HCT116 (cell line): ENCODE measurements around the gene MLKL. TPM values are rescaled to one million over a fixed set of nuclear protein-coding genes. Genes with fewer than 3 reads are reported as not detected.

Experiments
- ATAC-seq: fragments of 200-7000 bp; cut with Tn5 transposase; 2 replicates; pipeline ENCODE4 v1.9.1; 2020; ENCODE audit warnings: mild to moderate bottlenecking, moderate library complexity
- BruUV-seq: library from RNA; stranded (reverse); fragments of 400-500 nt; replicated peaks from 2 replicates; lab custom pipeline; 2021; lab: Mats Ljungman, UMichigan
- CTCF ChIA-PET: fragments of 300-600 bp; sonication (Branson Sonifier 250); formaldehyde crosslinking; loops from one replicate; lab custom pipeline; 2021; ENCODE audit warnings: antibody characterized with exemption; lab: Charles Lee
- POLR2A ChIA-PET: fragments of 300-600, 350-600 bp; sonication (Branson Sonifier 250); formaldehyde crosslinking; loops from one replicate; lab custom pipeline; 2021; ENCODE audit warnings: antibody characterized with exemption; lab: Charles Lee
- RAD21 ChIA-PET, 2 experiments: fragments of 300-600 bp; sonication (Branson Sonifier 250); formaldehyde crosslinking; loops; one replicate each; lab custom pipeline; 2023; ENCODE audit warnings: low total read pairs in 2 of 2; ENCODE audit not compliant: uncharacterized antibody in 2 of 2, unreplicated experiment in 2 of 2, low non-redundant PET in 1 of 2; lab: Charles Lee
- DNase-seq: peaks from one replicate; pipeline ENCODE4 v3.0.0-alpha.2; 2010; ENCODE audit warnings: low read depth, low spot score
- H2AFZ ChIP-seq: fragments of 200-600 bp; shearing (Covaris generic), sonication (generic); 2 replicates; pipeline ENCODE4 v1.6.1; 2017; ENCODE audit warnings: low read depth, mixed run types, mixed read lengths, antibody characterized with exemption, low read length; ENCODE audit not compliant: poor library complexity, severe bottlenecking
- H3K27ac ChIP-seq: 2 replicates; pipeline ENCODE4 v1.5.1; 2012; ENCODE audit warnings: low read depth, low read length
- H3K27me3 ChIP-seq: fragments of 200-600 bp; sonication (generic); 2 replicates; pipeline ENCODE4 v1.6.1; 2016; ENCODE audit warnings: mixed run types, low read length, mixed read lengths; ENCODE audit not compliant: insufficient read depth
- H3K36me3 ChIP-seq, 2 experiments: fragments of 200-500 bp in 1 of 2; fragments of 200-600 bp in 1 of 2; sonication (Bioruptor generic) in 1 of 2; sonication (generic) in 1 of 2; 2 replicates each; pipeline versions ENCODE4 v1.5.1 to v1.6.1; 2014 to 2016; ENCODE audit warnings: low read length in 2 of 2, inconsistent platforms in 1 of 2, mixed read lengths in 1 of 2, mixed run types in 1 of 2; ENCODE audit not compliant: insufficient read depth in 2 of 2, control insufficient read depth in 1 of 2
- H3K4me1 ChIP-seq, 2 experiments: fragments of 200-600 bp in 1 of 2; sonication (generic) in 1 of 2; 2 replicates each; pipeline versions ENCODE4 v1.5.1 to v1.6.1; 2012 to 2017; ENCODE audit warnings: low read length in 2 of 2, inconsistent platforms in 1 of 2, mild to moderate bottlenecking in 1 of 2, mixed read lengths in 1 of 2, mixed run types in 1 of 2, moderate library complexity in 1 of 2; ENCODE audit not compliant: insufficient read depth in 2 of 2, control insufficient read depth in 1 of 2
- H3K4me2 ChIP-seq: fragments of 200-600 bp; sonication (generic); 2 replicates; pipeline ENCODE4 v1.6.1; 2017; ENCODE audit warnings: mixed run types, low read length, mixed read lengths
- H3K4me3 ChIP-seq, 2 experiments: fragments of 200-600 bp in 1 of 2; sonication (generic) in 1 of 2; replicated peaks in 1 of 2; 2 replicates each; pipeline ENCODE4 v1.5.1; 2011 to 2016; ENCODE audit warnings: low read length in 2 of 2, control low read depth in 1 of 2, low read depth in 1 of 2, mild to moderate bottlenecking in 1 of 2, mixed read lengths in 1 of 2, mixed run types in 1 of 2
- H3K79me2 ChIP-seq: fragments of 200-600 bp; sonication (generic); 2 replicates; pipeline ENCODE4 v1.6.1; 2017; ENCODE audit warnings: mild to moderate bottlenecking, mixed run types, low read length, moderate library complexity, mixed read lengths; ENCODE audit not compliant: insufficient read depth
- H3K9ac ChIP-seq: fragments of 200-600 bp; sonication (generic); 2 replicates; pipeline ENCODE4 v1.6.1; 2016; ENCODE audit warnings: low read length, mixed read lengths
- H3K9me2 ChIP-seq: fragments of 200-600 bp; sonication (generic), shearing (Covaris generic); 2 replicates; pipeline ENCODE4 v1.6.1; 2017; ENCODE audit warnings: mixed run types, mild to moderate bottlenecking, moderate library complexity; ENCODE audit not compliant: insufficient read depth
- H3K9me3 ChIP-seq, 2 experiments: fragments of 200-500 bp in 1 of 2; fragments of 200-600 bp in 1 of 2; sonication (Bioruptor generic) in 1 of 2; sonication (generic) in 1 of 2; 2 replicates each; pipeline ENCODE4 v1.6.1; 2014 to 2017; ENCODE audit warnings: low read length in 2 of 2, mixed read lengths in 2 of 2, inconsistent platforms in 1 of 2, low read depth in 1 of 2, mild to moderate bottlenecking in 1 of 2, mixed run types in 1 of 2, moderate library complexity in 1 of 2; ENCODE audit not compliant: control insufficient read depth in 1 of 2, insufficient read depth in 1 of 2
- H4K20me1 ChIP-seq: fragments of 200-600 bp; sonication (generic), shearing (Covaris generic); 2 replicates; pipeline ENCODE4 v1.6.1; 2017; ENCODE audit warnings: mixed run types, mild to moderate bottlenecking, moderate library complexity; ENCODE audit not compliant: insufficient read depth
- ATF3 ChIP-seq: IDR thresholded peaks from 2 replicates; pipeline ENCODE4 v1.6.1; 2012
- CBX3 ChIP-seq: IDR thresholded peaks from 2 replicates; pipeline ENCODE4 v1.6.1; 2012; ENCODE audit warnings: low read depth
- CTCF ChIP-seq, 3 experiments: fragments of 200-600 bp in 1 of 3; sonication (generic) in 1 of 3; IDR thresholded peaks in 2 of 3; conservative IDR thresholded peaks in 1 of 3; 2 replicates each; pipeline ENCODE4 v1.5.1; 2012 to 2017; ENCODE audit warnings: low read depth in 2 of 3, low read length in 2 of 3, antibody characterized with exemption in 1 of 3, borderline replicate concordance in 1 of 3, control low read depth in 1 of 3, mild to moderate bottlenecking in 1 of 3, mixed read lengths in 1 of 3, mixed run types in 1 of 3, moderate library complexity in 1 of 3; ENCODE audit not compliant: insufficient read depth in 1 of 3
- EGR1 ChIP-seq: IDR thresholded peaks from 2 replicates; pipeline ENCODE4 v1.6.1; 2012; ENCODE audit warnings: low read depth
- JUND ChIP-seq: IDR thresholded peaks from 2 replicates; pipeline ENCODE4 v1.6.1; 2012
- POLR2A ChIP-seq: IDR thresholded peaks from 2 replicates; pipeline ENCODE4 v1.7.0; 2011; ENCODE audit warnings: borderline replicate concordance; ENCODE audit not compliant: insufficient read depth, insufficient read length; ENCODE audit errors: extremely low read depth
- REST ChIP-seq: IDR thresholded peaks from 2 replicates; pipeline ENCODE4 v1.6.1; 2012; ENCODE audit warnings: low read depth
- SIN3A ChIP-seq: IDR thresholded peaks from 2 replicates; pipeline ENCODE4 v1.6.1; 2012; ENCODE audit warnings: low read depth
- YY1 ChIP-seq: IDR thresholded peaks from 2 replicates; pipeline ENCODE4 v1.6.1; 2011; ENCODE audit warnings: low read length, low read depth, moderate library complexity, mild to moderate bottlenecking; ENCODE audit not compliant: insufficient replicate concordance; ENCODE audit errors: extremely low read depth
- ZBTB33 ChIP-seq: IDR thresholded peaks from 2 replicates; pipeline ENCODE4 v1.6.1; 2011; ENCODE audit warnings: mild to moderate bottlenecking, low read length, moderate library complexity; ENCODE audit not compliant: insufficient replicate concordance; ENCODE audit errors: extremely low read depth
- intact Hi-C: fragments of 100-400 bp; cut with micrococcal nuclease; formaldehyde crosslinking; loops from 2 replicates; pipeline ENCODE4 v1.10.0; 2022
- total RNA-seq: library from RNA; stranded (reverse); gene quantifications from one replicate; pipeline ENCODE4 v1.2.1, GENCODE V29; 2021; ENCODE audit not compliant: unreplicated experiment

MLKL gene
- total RNA-seq, 1 experiment from 2014 or later = 8.3 TPM

- intact Hi-C loops = no loop called here
- CTCF ChIA-PET = no interaction called here
- H3K4me3 ChIP-seq = no peak overlapping the region
- TF ChIP-seq CBX3 (no peak), SIN3A (no peak)
- no peaks in the 10 kb centered on the region for H3K27me3 ChIP-seq
- RAD21 ChIA-PET = no interaction called here
- no peaks in the 10 kb centered on the region for H3K9me3 ChIP-seq
- no TSS peak for BruUV-seq
- no peaks in the 10 kb centered on the region for H3K9me2 ChIP-seq
- DNase-seq (no peak), ATAC-seq (no peak)
- no peaks in the 10 kb centered on the region for H3K79me2 ChIP-seq
- peaks cover 14 to 20% of the 10 kb centered on the region in 2 experiments for H3K4me1 ChIP-seq
- no peak overlapping the region for H3K4me2 ChIP-seq
- no peaks in the 10 kb centered on the region for H3K36me3 ChIP-seq
- H2AFZ ChIP-seq = no peak overlapping the region
- no peak overlapping the region for H3K9ac ChIP-seq
- no peak overlapping the region for H3K27ac ChIP-seq
- H4K20me1 ChIP-seq = no peaks in the 10 kb centered on the region
- POLR2A ChIA-PET = no interaction called here
These were observed 32.2 kb upstream of the MLKL start for GRCh38 chr16:74732707-74733350.

- Histone ChIP-seq H3K27me3 (no peaks in the 10 kb centered on the region), H3K36me3 (no peaks in the 10 kb centered on the region), H2AFZ (no peak overlapping the region), H3K4me3 (no peak overlapping the region), H3K4me2 (no peak overlapping the region), H3K9me3 (peaks cover 4 to 5% of the 10 kb centered on the region in 2 experiments; a peak in 2 of 4 replicates), H3K9ac (no peak overlapping the region), H3K9me2 (no peaks in the 10 kb centered on the region), H3K79me2 (no peaks in the 10 kb centered on the region), H3K4me1 (peaks cover 5 to 11% of the 10 kb centered on the region in 2 experiments; a peak in 3 of 4 replicates), H3K27ac (no peak overlapping the region), H4K20me1 (no peaks in the 10 kb centered on the region)
- ATAC-seq (no peak), DNase-seq (no peak)
- RAD21 ChIA-PET = no interaction called here
- CTCF ChIA-PET = no interaction called here
- BruUV-seq = no TSS peak
- intact Hi-C loops = no loop called here
- POLR2A ChIA-PET = no interaction called here
- TF ChIP-seq ATF3 = no peak
- no peak for TF ChIP-seq POLR2A
- no peak for TF ChIP-seq REST
- no peak for TF ChIP-seq CBX3
- no peak for TF ChIP-seq JUND
- no peak for TF ChIP-seq EGR1
- no peak for TF ChIP-seq SIN3A
- TF ChIP-seq CTCF (IDR thresholded peaks at IDR 0.05 in 2 of 3, conservative IDR thresholded peaks at IDR 0.05 in 1 of 3; ENCODE audit: borderline replicate concordance in 1 of 3, insufficient read depth in 1 of 3, low read depth in 2 of 3, low read length in 2 of 3) = no peak
- no peak for TF ChIP-seq YY1
- TF ChIP-seq ZBTB33 = no peak
These were observed 31.3 kb upstream of the MLKL start for GRCh38 chr16:74731853-74732477.
